Amniotic stem cell (primary cell): ENCODE measurements around the gene STPG4.
"Not testable (repeated sequence)": the region's sequence is repeated elsewhere in the genome, so short reads cannot be mapped to it uniquely, and the experiment has no call there.

Experiments used
- DNase-seq: peaks from one replicate; lab custom pipeline; 2025; lab: John Stamatoyannopoulos, UW

Gene STPG4

GRCh38 chr2:47173986-47174732, 19.1 kb upstream of the STPG4 start:
- DNase-seq, result no peak

- DNase-seq, result no peak
These were observed 18.0 kb upstream of the STPG4 start for GRCh38 chr2:47172922-47173695.

DNA sequence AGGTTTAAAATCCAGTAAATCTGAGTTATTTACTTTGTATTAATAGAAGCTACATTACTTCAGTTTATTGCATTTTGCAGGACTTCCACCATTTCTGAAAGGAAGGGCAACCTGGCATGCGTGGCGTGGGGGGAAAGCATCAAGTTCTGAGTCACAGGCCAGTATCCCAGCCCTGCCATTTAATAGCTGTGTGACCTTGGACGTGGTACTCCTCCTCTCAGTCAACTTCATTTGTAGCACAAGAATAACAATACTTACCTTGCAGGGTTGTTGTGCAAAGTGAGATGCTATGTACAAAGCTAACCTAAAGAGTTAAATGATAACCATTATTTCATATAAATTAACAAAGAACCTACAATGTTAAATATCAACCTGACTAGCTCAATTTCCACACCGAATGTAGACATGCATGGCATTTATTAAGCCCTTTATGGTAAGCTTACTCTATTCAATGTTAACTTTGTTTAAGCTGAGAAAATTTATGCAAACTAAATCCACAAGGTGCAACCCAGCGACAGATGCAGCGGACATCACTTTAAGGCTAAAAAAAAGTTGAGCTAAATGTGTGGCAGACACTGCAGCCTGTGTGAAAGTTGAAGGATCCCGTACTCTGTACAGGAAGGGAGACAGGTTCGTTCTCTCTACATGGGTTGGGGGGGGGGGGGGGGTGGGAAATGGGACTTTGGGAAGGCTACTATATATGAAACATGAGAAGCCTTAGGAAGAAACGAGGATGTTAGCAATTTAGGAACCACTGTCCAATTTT, 17.2 kb upstream of the STPG4 start:
- no peak for DNase-seq

GRCh38 chr2:47169784-47170183, 14.7 kb upstream of the STPG4 start:
- no peak for DNase-seq

- not testable (repeated sequence) for DNase-seq
These were observed 13.8 kb upstream of the STPG4 start for GRCh38 chr2:47168895-47169294.

- DNase-seq, result no peak
These were observed 12.0 kb upstream of the STPG4 start for GRCh38 chr2:47167149-47167548.

GRCh38 chr2:47165001-47165555, 10.0 kb upstream of the STPG4 start:
- DNase-seq, result no peak

DNA sequence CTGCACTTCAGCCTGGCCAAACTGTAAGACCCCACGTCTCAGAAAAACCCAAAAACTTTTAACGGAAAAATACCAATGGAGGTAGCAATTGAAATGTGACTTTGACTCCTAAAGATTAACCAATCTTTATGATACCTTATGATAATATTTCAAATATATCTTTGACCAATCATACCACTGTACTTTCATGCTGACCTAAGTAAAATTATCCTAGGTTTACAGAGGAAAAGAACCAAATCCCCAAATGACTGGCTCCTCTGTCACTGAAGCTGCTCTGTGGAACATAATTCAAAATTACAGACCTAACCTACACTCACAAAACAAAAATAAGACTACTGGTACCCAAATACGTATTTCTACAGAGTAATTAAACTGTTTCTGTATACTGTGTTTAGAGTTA, 7.7 kb upstream of the STPG4 start:
- no peak for DNase-seq

DNA sequence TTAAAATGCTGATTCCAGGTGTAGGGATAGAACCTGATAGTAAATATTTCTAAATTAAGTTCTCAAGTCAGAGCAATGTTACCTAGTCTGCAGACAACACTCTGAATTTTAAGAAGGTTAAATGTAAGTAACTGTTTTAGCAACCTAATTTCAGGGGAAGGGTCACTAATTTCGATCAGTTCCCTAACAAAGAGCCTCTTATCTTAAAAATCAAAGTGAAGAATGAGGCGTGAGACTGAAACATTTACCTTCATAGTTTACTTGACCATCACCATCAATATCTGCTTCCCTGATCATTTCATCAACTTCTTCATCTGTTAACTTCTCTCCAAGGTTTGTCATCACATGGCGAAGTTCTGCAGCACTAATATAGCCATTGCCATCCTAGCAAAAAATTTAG, 6.4 kb upstream of the STPG4 start:
- no peak for DNase-seq

GRCh38 chr2:47160660-47161059, 5.6 kb upstream of the STPG4 start:
- no peak for DNase-seq

GRCh38 chr2:47160211-47160610, 5.1 kb upstream of the STPG4 start:
- no peak for DNase-seq

- DNase-seq, result no peak
These were observed 4.5 kb upstream of the STPG4 start for GRCh38 chr2:47159627-47160026.

GRCh38 chr2:47158576-47158975, 3.5 kb upstream of the STPG4 start:
- DNase-seq, result no peak

- DNase-seq, result no peak
These were observed 2.3 kb downstream of the STPG4 start for GRCh38 chr2:47152803-47153202.

DNA sequence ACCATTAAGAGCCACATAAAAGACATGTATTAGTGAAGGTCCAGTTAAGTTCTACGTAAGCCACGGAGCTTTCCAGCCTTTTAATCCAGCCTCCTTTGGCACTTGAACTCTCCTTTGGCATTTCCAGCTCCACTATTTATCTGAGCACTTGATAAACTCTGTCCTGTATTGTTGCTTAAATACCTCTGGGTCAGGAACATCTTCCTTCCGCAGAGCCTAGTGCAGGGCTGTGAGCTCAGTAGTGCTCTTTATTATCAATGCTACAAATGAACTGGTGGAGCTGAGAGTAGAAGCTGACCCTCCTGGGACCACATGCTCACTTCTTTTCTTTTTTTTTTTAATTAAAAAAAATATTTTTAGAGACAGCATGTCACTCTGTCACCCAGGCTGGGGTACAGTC, 4.9 kb downstream of the STPG4 start:
- no peak for DNase-seq

DNA sequence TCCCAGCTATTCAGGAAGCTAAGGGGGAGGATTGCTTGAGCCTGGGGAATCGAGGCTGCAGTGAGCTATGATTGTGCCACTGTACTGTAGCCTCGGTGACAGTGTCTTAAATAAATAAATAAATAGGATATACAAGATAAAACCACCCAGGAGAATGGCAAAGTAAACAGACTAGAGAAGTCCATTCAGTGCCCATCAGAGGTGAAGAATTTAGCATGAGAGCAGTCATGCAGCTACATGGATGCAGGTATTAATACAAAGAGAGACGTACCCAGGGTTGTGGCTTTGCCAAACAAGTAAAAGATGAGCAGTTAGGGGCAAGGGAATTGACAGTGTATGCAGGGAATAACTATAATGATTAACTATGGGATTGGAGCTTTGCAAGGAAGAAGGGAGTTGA, 8.1 kb downstream of the STPG4 start:
- no peak for DNase-seq

DNA sequence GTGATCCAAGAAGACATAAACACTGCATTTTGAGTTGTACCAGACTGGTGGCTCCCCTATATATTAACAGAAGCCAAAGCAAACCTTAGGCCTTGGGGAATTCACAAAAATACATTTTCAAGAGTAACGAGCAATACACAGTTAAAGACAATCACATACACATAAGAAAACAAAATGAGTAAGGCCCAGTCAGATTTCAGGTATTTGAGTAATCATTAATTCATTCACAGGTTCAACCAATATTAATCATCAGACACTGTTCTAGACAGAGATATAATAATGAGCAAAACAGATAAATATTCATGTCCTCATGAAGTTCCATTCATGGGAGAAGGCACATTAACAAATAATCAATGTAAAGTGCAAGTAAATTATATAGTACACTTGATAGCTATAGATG, 9.6 kb downstream of the STPG4 start:
- DNase-seq, result no peak

- DNase-seq, result no peak
These were observed 13.6 kb downstream of the STPG4 start for GRCh38 chr2:47141520-47141919.

DNA sequence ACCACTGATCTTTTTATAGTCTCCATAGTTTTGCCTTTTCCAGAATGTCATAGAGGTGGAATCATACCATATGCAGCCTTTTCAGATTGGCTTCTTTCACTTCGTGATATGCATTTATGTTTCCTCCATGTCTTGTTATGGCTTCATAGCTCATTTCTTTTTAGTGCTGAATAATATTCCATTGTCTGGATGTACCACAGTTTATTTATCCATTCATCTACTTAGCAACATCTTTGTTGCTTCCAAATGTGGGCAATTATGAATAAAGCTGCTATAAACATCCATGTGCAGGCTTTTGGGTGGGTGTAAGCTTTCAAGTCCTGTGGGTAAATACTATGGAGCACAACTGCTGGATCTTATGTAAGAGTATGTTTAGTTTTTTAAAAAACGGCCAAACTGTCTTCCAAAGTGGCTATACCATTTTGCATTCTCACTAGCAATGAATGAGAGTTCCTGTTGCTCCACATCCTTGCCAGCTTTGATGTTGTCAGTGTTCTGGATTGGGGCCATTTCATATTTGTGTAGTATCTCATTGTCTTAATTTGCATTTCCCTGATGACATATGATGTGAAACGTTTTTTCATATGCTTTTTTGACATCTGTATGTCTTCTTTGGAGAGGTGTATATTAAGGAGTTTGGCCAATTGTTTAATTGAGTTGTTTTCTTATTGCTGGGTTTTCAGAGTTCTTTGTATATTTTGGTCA, 20.6 kb downstream of the STPG4 start:
- no peak for DNase-seq

GRCh38 chr2:47133046-47133445, 22.1 kb downstream of the STPG4 start:
- no peak for DNase-seq

DNA sequence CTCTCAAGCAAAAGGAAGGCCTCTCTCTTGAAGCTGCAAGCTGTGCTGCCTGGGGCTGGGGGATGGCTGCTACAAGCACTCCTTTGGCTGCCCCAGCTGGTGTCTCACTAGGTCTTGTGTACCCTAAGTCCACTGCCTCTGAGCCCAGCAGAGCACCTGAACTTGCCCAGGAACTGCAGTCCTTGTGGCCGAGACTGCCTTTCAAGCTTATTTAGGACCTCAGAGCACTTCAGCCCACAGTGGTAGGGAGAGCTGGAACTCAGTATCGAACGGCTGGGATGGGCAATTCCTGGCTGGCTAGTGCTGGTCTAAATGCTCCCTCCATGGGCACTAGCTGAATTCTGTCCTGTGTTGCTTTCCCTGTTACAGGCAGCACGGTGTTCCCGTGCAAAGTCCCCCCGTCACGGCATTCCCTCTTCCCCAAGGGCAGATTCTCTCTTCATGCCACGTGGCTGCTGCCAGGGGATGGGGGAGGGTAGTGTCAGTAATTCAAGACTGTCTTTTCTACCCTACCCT, 25.9 kb downstream of the STPG4 start:
- DNase-seq, result no peak

- no peak for DNase-seq
These were observed 26.4 kb downstream of the STPG4 start for GRCh38 chr2:47128705-47129104.
